Prostate gland (tissue), 2 donors: Measurements from ENCODE around the gene XPR1.

Experiments used
- CTCF ChIP-seq, 4 experiments: fragments of 200-600 bp in 2 of 4; fragments of 450-650 bp in 2 of 4; sonication (generic) in 2 of 4; IDR thresholded peaks; 1 replicate in 3 of 4; 2 replicates in 1 of 4; pipeline ENCODE4 v1.5.1; 2016 to 2019; ENCODE audit warnings: antibody characterized with exemption in 4 of 4, mild to moderate bottlenecking in 2 of 4, moderate library complexity in 2 of 4
- POLR2A ChIP-seq: fragments of 450-650 bp; IDR thresholded peaks from one replicate; pipeline ENCODE4 v1.6.1; 2016; ENCODE audit warnings: antibody characterized with exemption, mild to moderate bottlenecking

GRCh38 chr1:180931529-180931928 lies 299.7 kb downstream of the XPR1 start:
- TF ChIP-seq POLR2A (no peak), CTCF (IDR thresholded peaks at IDR 0.05) (no peak)
